ENCODE data around the gene HES4.
"Not testable (repeated sequence)": the region's sequence is repeated elsewhere in the genome, so short reads cannot be mapped to it uniquely, and the experiment has no call there.

HES4 gene

GRCh38 chr1:997993-998744 is 1.7 kb downstream of the HES4 start:
- DNase-seq, result no peak

- DNase-seq, result no peak
Observed at GRCh38 chr1:997713-997992, 2.2 kb downstream of the HES4 start.

- DNase-seq, result no peak
Observed at GRCh38 chr1:996851-997712, 2.8 kb downstream of the HES4 start.

GRCh38 chr1:995665-996633 is 3.9 kb downstream of the HES4 start:
- DNase-seq, result no peak

- DNase-seq, result not testable (repeated sequence)
Observed at GRCh38 chr1:994546-994945, 5.4 kb downstream of the HES4 start.

- no peak for DNase-seq
Observed at GRCh38 chr1:993379-993995, 6.4 kb downstream of the HES4 start.

- DNase-seq, result no peak
Observed at GRCh38 chr1:992362-992761, 7.5 kb downstream of the HES4 start.

GRCh38 chr1:991895-992294 is 8.0 kb downstream of the HES4 start:
- no peak for DNase-seq

GRCh38 chr1:991275-991674 is 8.6 kb downstream of the HES4 start:
- DNase-seq, result not testable (repeated sequence)

- not testable (repeated sequence) for DNase-seq
Observed at GRCh38 chr1:988061-988460, 11.8 kb downstream of the HES4 start.

- DNase-seq, result no peak
Observed at GRCh38 chr1:985126-985525, 14.8 kb downstream of the HES4 start.

- no peak for DNase-seq
Observed at GRCh38 chr1:984476-984814, 15.5 kb downstream of the HES4 start.

GRCh38 chr1:983798-984475 is 16.0 kb downstream of the HES4 start:
- peak; percentile 3 for DNase-seq

GRCh38 chr1:982765-983436 is 17.0 kb downstream of the HES4 start:
- no peak for DNase-seq

GRCh38 chr1:981955-982558 is 17.8 kb downstream of the HES4 start, which contains the start of gene PERM1:
Gene PERM1 (minus strand): TSS chr1:982093. CDS start chr1:981029, 1,064 bp downstream.
- no peak for DNase-seq

GRCh38 chr1:981491-981954 is 18.4 kb downstream of the HES4 start:
- DNase-seq, result no peak

GRCh38 chr1:980602-981395 is 19.1 kb downstream of the HES4 start:
- no peak for DNase-seq

- DNase-seq, result no peak
Observed at GRCh38 chr1:980137-980571, 19.7 kb downstream of the HES4 start.

- DNase-seq, result no peak
Observed at GRCh38 chr1:979744-980072, 20.2 kb downstream of the HES4 start.

All from NCI-H1092 treated with DMSO at 0.1 percent for 48 hours (cell line).